GM12878 (cell line): ENCODE measurements around the gene CLEC2L. TPM values are rescaled to one million over a fixed set of nuclear protein-coding genes. Genes with fewer than 3 reads are reported as not detected.

Experiments
- ATAC-seq: fragments of 200-7000 bp; cut with Tn5 transposase; 3 replicates; pipeline ENCODE4 v1.9.1; 2020; ENCODE audit warnings: mild to moderate bottlenecking, moderate library complexity
- BruUV-seq: library from RNA; stranded (reverse); fragments of 400-500 nt; replicated peaks from 2 replicates; lab custom pipeline; 2021; lab: Mats Ljungman, UMichigan
- CTCF ChIA-PET: fragments of 300-600 bp; sonication (Branson Sonifier 250); formaldehyde crosslinking; extraction: SDS; loops from one replicate; lab custom pipeline; 2021; ENCODE audit warnings: inconsistent platforms; lab: Yijun Ruan, JAX
- POLR2A ChIA-PET: fragments of 350-600 bp; formaldehyde crosslinking; extraction: SDS; loops from one replicate; lab custom pipeline; 2021; ENCODE audit warnings: inconsistent platforms; lab: Charles Lee
- RAD21 ChIA-PET: fragments of 300-600 bp; sonication (Branson Sonifier 250); formaldehyde crosslinking; loops from one replicate; lab custom pipeline; 2023; ENCODE audit warnings: antibody characterized with exemption; ENCODE audit not compliant: unreplicated experiment; lab: Charles Lee
- SMC1A ChIA-PET: fragments of 300-600 bp; sonication (Branson Sonifier 250); formaldehyde crosslinking; loops from one replicate; lab custom pipeline; 2023; ENCODE audit not compliant: unreplicated experiment, uncharacterized antibody; lab: Charles Lee
- DNase-seq: peaks from one replicate; pipeline ENCODE4 v3.0.0-alpha.2; 2011; ENCODE audit warnings: low read depth, low spot score
- FAIRE-seq: peaks from 3 replicates; lab custom pipeline; 2011; peaks lifted over from hg19 to GRCh38; lab: Jason Lieb, UNC
- H2AFZ ChIP-seq: 2 replicates; pipeline ENCODE4 v1.6.0; 2011; ENCODE audit warnings: low read depth, low read length, control low read depth; ENCODE audit not compliant: control insufficient read depth
- H3K27ac ChIP-seq: 2 replicates; pipeline ENCODE4 v1.5.1; 2011; ENCODE audit warnings: control low read depth; ENCODE audit not compliant: control insufficient read depth, insufficient read depth
- H3K27me3 ChIP-seq, 2 experiments: replicated peaks in 1 of 2; 2 replicates each; pipeline versions ENCODE4 v1.6.0 to v1.6.1; 2011; ENCODE audit warnings: low read length in 1 of 2; ENCODE audit not compliant: control insufficient read depth in 2 of 2, insufficient read depth in 2 of 2
- H3K36me3 ChIP-seq, 2 experiments: 2 replicates each; pipeline ENCODE4 v1.5.1; 2011; ENCODE audit warnings: low read length in 1 of 2; ENCODE audit not compliant: control insufficient read depth in 2 of 2, insufficient read depth in 2 of 2
- H3K4me1 ChIP-seq: 2 replicates; pipeline ENCODE4 v1.6.1; 2011; ENCODE audit warnings: mild to moderate bottlenecking, low read length, moderate library complexity, mixed read lengths; ENCODE audit not compliant: control insufficient read depth, insufficient read depth
- H3K4me2 ChIP-seq: 2 replicates; pipeline ENCODE4 v1.6.0; 2011; ENCODE audit warnings: control low read depth; ENCODE audit not compliant: control insufficient read depth, insufficient read depth
- H3K4me3 ChIP-seq: fragments of 200-600 bp; sonication (generic); 2 replicates; pipeline ENCODE4 v1.5.1; 2016
- H3K79me2 ChIP-seq: 2 replicates; pipeline ENCODE4 v1.6.0; 2011; ENCODE audit warnings: low read length; ENCODE audit not compliant: control insufficient read depth, insufficient read depth
- H3K9ac ChIP-seq: 2 replicates; pipeline ENCODE4 v1.8.0; 2011; ENCODE audit warnings: low read length, control low read depth, mixed read lengths; ENCODE audit not compliant: control insufficient read depth, insufficient read depth
- H3K9me3 ChIP-seq: replicated peaks from 3 replicates; pipeline ENCODE4 v1.5.1; 2011; ENCODE audit warnings: mild to moderate bottlenecking, low read length; ENCODE audit not compliant: control insufficient read depth, insufficient read depth
- H4K20me1 ChIP-seq: 2 replicates; pipeline ENCODE4 v1.6.0; 2011; ENCODE audit not compliant: control insufficient read depth, insufficient read depth
- IRF3 ChIP-seq: fragments of 450-650 bp; IDR thresholded peaks from 2 replicates; pipeline ENCODE4 v1.6.1; 2014; ENCODE audit warnings: mild to moderate bottlenecking
- KAT2A ChIP-seq: conservative IDR thresholded peaks from 2 replicates; pipeline ENCODE4 v1.6.1; 2011; ENCODE audit warnings: low read depth, low read length; ENCODE audit not compliant: control insufficient read depth
- MLLT1 ChIP-seq: fragments of 450-650 bp; IDR thresholded peaks from 2 replicates; pipeline ENCODE4 v1.6.1; 2016; ENCODE audit warnings: mild to moderate bottlenecking
- NR2C2 ChIP-seq: IDR thresholded peaks from 2 replicates; pipeline ENCODE4 v1.6.1; 2011; ENCODE audit warnings: borderline replicate concordance, low read depth; ENCODE audit not compliant: control insufficient read depth, insufficient read length
- RUNX3 ChIP-seq: IDR thresholded peaks from 2 replicates; pipeline ENCODE4 v1.6.1; 2012; ENCODE audit warnings: low read length, inconsistent platforms
- SMC3 ChIP-seq: IDR thresholded peaks from 2 replicates; pipeline ENCODE4 v1.6.1; 2011; ENCODE audit warnings: low read length, improper control_type of control experiment, borderline replicate concordance
- SUZ12 ChIP-seq: fragments of 200-600 bp; sonication (generic); IDR thresholded peaks from one replicate; pipeline ENCODE4 v1.6.1; 2018; ENCODE audit warnings: antibody characterized with exemption, mild to moderate bottlenecking; ENCODE audit not compliant: unreplicated experiment
- WGBS: methylation state at CpG from one replicate; pipeline ENCODE4 v1.1.6; 2016; ENCODE audit warnings: low lambda C conversion rate; ENCODE audit not compliant: insufficient replicate concordance, insufficient coverage; ENCODE audit errors: missing lambda C conversion rate; 5-methylcytosine and 5-hydroxymethylcytosine counted together
- in situ Hi-C: fragments of 300-500 bp; cut with MboI; formaldehyde crosslinking; loops from 9 replicates; pipeline ENCODE4 v1.14.3; 2018; ENCODE audit warnings: mixed read lengths
- intact Hi-C: fragments of 100-400 bp; cut with micrococcal nuclease; formaldehyde crosslinking; loops from one replicate; pipeline ENCODE4 v1.14.2; 2022; ENCODE audit not compliant: unreplicated experiment
- polyA plus RNA-seq, 11 experiments: library from polyadenylated mRNA; depleted of rRNA in 4 of 11; unstranded in 6 of 11; stranded (reverse) in 5 of 11; fragments of >200 nt; fragmentation: Nextera tagmentation in 4 of 11; fragmentation: Illumina TruSeq in 1 of 11; extraction: Ambion mirVana in 4 of 11; extraction: Trizol in 1 of 11; gene quantifications; 1 replicate in 1 of 11; 2 replicates in 10 of 11; pipeline versions ENCODE4 v1.2.1 to v1.2.3, GENCODE V29; 2011 to 2016; ENCODE audit warnings: inconsistent platforms in 2 of 11, missing spikeins in 2 of 11, low read depth in 1 of 11
- total RNA-seq, 4 experiments: library from RNA; depleted of rRNA in 3 of 4; stranded (reverse); fragments of >200 nt in 3 of 4; fragmentation: Illumina TruSeq in 1 of 4; extraction: Trizol in 1 of 4; gene quantifications; 2 replicates each; pipeline versions ENCODE4 v1.2.1 to v1.2.3, GENCODE V29; 2013 to 2021

The CLEC2L gene
- total and polyA plus RNA-seq, 10 of the 15 experiments (the other 5 are each of a cell fraction or from before 2014, with no cell fraction given): not detected

- ATAC-seq: no peak
- ChIA-PET RAD21 (interaction anchor here (0.9 to 2.1 kb wide), 4 partner anchors 10 to 108 kb away, joined by 3 to 5 read pairs (median 3); no protein-coding TSS in a partner anchor), POLR2A (interaction anchor here (0.5 kb wide), 1 partner anchor 73 kb away, joined by 5 read pairs; no protein-coding TSS in a partner anchor), CTCF (interaction anchor here (1.0 to 7.2 kb wide), 5 partner anchors 13 to 155 kb away, joined by 3 to 51 read pairs (median 16); no protein-coding TSS in a partner anchor), SMC1A (interaction anchor here (1.1 to 1.7 kb wide), 6 partner anchors 12 to 234 kb away, joined by 3 to 5 read pairs (median 4); no protein-coding TSS in a partner anchor)
- H3K36me3 ChIP-seq: peaks cover 5 to 10% of the 10 kb centered on the region in 2 experiments
- H3K4me1 ChIP-seq: no peaks in the 10 kb centered on the region
- no peak for FAIRE-seq
- no peak overlapping the region for H3K9ac ChIP-seq
- H3K27me3 ChIP-seq: no peaks in the 10 kb centered on the region
- intact Hi-C loops (no loop called here), in situ Hi-C loops (no loop called here)
- H3K9me3 ChIP-seq: no peaks in the 10 kb centered on the region
- H4K20me1 ChIP-seq: no peaks in the 10 kb centered on the region
- 100% methylated on average over 1 of the region's 1 CpG for WGBS
- no peak overlapping the region for H3K4me3 ChIP-seq
- H3K27ac ChIP-seq: no peak overlapping the region
- BruUV-seq: no TSS peak
- H3K79me2 ChIP-seq: no peaks in the 10 kb centered on the region
- H2AFZ ChIP-seq: no peak overlapping the region
- no peak overlapping the region for H3K4me2 ChIP-seq
- no peak for TF ChIP-seq RUNX3
- TF ChIP-seq SUZ12: no peak
- TF ChIP-seq MLLT1: no peak
- TF ChIP-seq KAT2A: no peak
- no peak for TF ChIP-seq IRF3
- TF ChIP-seq SMC3: no peak
- no peak for TF ChIP-seq NR2C2
- DNase-seq: no peak
These were observed 66.0 kb downstream of the CLEC2L start for GRCh38 chr7:139589474-139589873.
